Measurements from ENCODE around the gene PTX4.
"Not testable (repeated sequence)": the region's sequence is repeated elsewhere in the genome, so short reads cannot be mapped to it uniquely, and the experiment has no call there.

Gene PTX4

DNA sequence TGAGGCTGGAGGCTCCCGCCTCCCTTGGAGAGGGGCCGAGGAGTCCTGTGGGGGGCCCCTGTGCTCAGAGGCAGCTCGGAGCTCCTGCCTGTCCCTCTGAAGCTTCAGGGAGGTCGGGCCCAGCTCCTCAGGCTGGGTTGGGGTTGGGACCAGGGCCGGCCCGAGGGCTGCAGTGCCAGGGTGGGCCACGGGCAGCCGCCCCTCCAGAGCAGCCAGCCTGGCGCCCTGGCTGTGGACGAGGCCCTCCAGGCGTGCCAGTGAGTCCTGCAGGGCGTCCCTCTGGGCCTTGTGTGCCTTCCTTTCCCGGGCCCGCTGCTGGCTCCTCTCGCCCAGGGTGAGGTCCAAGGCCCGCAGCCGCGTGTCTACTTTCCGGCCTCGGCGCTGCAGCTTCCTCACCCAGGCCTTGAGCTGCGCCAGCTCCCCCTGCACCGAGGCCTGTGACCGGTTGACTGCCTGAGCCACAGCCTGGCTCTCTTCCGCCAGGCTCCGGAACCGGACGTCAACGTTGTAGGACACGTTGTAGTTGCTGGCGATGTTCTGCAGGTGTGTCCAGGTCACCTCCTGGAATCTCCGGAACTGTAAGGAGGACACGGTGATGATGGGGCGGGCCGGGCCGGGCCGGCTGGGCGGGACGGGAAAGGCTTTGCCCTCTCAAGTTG, 1.2 kb downstream of the PTX4 start:
- peak in 1 of 10 donors; percentile 76 for DNase-seq
- intact Hi-C loops (cut with DNase I): no loop called here

DNA sequence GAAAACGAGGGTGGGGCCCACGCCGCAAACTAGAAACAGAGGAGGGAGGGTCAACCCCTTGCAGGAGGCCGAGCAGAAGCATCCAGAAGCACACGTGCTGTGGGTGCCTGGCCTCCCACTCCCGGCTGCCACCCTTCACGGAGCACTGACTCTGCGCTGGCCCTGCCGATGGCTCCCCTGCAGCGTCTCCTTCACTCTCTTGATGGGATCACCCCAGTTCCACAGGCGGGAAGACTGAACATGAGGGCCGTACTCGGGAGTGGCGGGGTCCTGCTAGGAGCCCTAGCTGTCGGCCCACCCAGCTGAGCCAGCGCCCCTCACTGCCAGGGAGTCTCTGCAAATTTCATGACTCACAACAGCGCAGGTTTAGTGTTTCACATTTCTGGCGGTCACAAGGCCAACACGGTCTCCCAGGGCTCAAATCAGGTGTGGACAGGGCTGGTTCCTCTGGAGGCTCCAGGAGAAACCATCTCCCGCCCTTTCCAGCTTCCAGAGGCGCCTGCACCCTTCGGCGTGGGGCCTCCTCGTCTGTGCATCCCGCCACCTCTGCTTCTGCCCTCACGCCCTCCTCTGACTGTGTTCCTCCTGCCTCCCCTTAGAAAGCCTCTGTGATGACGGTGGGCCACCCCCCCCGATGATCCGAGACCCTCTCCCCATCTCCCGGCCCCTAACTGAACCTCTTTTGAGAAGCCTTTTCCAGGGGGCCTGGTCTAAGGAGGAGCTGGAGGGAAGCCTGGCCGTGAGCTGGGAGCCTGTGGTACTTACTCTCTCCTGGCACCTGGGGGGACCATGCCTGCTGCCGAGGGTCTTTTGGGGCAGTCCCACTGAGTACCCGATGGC, 2.0 kb downstream of the PTX4 start:
- no peak for DNase-seq
- intact Hi-C loops (cut with DNase I): no loop called here

DNA sequence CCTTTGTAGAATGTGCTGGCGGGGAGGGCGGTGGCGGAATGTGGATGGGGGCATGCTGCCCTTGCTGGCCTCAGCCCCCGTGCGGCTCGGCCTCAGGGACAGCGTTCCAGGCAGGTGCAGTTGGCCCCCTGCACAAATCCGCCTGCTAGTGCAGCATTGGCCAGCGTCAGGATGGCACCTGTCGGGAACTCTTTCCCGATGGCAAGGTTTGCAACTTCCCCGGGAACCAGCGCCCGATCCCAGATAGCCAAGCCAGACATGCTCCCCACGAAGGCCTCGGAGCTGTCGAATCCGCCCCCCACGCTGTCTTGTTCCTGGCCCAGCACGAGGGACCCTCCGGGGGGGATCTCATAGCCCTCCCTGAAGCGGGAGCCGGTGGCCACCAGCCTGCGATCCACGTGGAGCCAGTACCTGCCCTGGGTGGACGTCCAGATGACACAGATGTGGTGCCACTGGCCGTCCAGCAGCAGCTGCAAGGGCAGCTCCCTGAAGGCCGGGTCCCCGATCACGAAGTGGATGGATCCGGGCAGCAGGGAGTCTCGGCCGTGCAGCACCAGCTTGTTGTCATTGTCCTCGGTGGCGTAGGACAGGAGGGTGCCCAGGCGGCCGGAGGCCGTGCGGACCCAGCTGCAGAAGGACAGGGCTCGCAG, 2.8 kb downstream of the PTX4 start:
- DNase-seq: peak in 1 of 10 donors; percentile 80

DNA sequence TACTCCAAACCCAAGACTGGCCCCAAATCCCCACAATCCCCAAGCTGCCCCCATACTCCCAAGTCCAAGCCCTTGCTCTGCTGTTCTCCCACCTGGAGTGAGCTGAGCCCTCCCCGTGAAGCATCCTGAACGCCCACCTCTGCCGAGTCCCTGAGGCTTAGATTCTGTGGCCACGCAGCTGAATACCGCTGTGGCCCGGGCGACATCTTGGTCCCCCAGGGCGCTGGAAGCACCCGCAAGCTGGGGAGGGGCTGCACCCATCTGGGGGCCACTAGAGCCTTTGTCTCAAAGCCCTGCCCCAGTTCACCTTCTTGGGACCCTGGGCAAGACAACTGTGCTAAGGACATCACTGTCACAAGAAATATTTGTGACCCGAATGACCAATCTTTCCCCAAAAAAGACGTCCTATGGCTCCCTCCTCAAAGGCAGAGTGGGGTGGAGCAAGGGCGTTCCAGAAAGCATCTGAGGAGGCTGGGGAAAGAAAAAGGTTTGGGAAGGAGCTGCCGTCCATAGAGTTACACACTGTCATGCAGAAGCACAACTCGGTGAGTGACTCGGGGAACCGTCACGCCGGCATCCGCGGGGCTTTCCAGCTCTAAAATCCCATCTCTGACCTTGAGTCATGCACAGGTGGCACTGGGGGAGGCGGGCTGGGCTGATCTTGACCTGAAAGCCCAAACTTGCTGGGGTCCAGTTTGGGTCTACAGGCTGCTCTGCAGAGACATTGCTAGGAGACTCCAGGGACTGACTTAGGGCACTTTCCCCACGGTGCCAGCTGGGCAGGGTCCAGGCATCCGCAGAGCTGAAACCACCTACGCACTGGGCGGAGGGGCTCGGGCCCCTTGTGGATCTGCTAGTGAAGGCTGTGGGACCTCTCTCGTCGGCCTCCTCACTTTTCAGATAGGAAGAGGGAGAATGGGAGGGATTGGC, 6.6 kb downstream of the PTX4 start:
- intact Hi-C loops (cut with DNase I): no loop called here
- no peak for DNase-seq

More for the DNA sequence above, 2.8 kb downstream of the PTX4 start:
- intact Hi-C loops (cut with DNase I): no loop called here

DNA sequence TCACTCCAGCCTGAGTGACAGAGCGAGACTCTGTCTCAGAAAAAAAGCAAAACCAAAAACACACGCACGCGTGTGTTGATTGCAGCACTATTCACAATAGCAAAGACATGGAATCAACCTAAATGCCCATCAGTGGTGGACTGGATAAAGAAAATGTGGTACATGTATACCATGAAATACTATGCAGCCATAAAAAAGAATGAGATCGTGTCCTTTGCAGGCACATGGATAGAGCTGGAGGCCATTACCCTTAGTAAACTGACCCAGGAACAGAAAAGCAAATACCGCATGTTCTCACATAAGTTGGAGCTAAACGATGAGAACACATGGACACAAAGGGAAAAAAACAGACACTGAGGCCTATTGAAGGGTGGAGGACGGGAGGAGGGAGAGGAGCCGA, 9.8 kb downstream of the PTX4 start:
- DNase-seq; intact Hi-C loops (cut with DNase I): not testable (repeated sequence)

DNA sequence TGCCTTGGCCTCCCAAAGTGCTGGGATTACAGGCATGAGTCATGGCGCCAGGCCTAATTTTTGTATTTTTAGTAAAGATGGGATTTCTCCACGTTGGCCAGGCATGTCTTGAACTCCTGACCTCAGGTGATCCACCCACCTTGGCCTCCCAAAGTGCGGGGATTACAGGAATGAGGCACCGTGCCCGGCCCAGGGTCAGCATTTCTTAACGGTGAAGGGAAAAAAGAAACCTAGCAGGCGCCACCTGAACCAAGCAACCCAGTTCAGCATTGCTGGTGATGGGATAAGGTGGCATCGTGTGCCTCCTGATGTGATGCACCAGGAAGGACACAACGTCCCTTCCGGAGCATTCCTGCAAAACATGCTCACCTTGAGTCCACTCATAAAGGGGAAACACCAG, 11.7 kb downstream of the PTX4 start:
- intact Hi-C loops (cut with DNase I): no loop called here
- DNase-seq: no peak

DNA sequence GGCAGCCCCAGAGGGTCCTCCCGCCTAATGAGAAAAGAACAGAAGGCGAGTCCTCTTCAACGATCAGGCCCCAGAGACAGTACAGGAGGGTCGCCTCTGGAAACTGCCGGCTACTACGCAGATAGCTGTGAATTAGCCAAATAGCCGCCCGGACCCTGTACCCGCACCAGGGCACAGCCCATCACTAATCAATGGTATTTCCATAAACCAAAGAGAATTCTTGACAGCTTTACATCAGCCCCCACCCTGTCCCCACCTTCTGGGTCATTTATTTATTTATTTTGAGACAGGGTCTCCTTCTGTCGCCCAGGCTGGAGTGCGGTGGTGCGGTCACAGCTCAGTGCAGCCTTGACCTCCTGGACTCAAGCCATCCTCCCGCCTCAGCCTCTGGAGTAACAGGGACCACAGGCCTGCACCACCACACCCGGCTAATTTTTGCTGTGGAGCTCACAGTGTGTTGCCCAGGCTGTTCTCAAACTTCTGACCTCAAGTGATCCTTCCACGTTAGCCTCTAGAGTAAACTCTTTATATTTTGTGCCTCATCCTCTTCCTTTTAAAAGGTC, 13.1 kb downstream of the PTX4 start:
- intact Hi-C loops (cut with DNase I): no loop called here
- no peak for DNase-seq

DNA sequence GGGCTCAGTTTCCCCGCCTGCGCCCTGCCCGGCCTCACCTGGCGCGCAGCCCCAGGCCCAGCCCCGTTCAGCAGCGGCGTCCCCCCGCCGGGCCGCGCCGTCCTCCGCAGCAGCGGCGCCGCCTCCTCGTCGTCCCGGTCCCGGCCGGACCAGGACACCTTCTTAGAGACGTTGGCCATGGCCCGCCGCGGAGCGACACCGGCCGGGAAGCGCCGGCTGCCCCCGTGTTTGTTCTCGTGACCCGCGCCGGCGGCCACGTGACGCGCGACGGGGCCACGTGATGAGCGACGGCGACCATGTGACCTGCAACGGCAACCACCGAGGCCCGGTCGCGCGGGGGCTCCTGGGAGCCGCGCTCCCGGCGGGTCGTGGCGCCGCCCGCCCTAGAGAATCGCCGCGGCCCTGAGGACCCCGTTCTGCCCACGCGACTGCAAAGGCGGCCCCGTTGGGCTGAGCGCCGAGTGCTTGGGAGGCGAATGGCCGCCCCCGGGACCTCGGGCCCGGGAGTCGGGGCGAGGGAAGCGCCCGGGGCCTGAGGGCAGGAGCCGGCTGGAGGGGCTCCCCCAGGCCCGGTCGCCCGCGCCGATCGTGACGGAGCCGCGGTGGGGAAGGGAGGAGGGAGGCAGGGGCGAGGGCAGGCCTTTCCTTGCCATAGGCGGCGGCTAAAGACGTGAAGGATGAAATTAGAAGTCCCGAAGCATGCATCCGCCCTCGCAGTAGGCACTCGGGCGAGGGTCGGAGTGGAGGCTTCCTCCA, 13.8 kb downstream of the PTX4 start, which contains the start of gene CLCN7:
CLCN7 (minus strand) TSS at position 233 of the 756 bp plus-strand sequence; CDS start at position 179, 54 bp downstream.
- DNase-seq: peak; percentile 79 to 98 (median 88)
- intact Hi-C loops (cut with DNase I): no loop called here

DNA sequence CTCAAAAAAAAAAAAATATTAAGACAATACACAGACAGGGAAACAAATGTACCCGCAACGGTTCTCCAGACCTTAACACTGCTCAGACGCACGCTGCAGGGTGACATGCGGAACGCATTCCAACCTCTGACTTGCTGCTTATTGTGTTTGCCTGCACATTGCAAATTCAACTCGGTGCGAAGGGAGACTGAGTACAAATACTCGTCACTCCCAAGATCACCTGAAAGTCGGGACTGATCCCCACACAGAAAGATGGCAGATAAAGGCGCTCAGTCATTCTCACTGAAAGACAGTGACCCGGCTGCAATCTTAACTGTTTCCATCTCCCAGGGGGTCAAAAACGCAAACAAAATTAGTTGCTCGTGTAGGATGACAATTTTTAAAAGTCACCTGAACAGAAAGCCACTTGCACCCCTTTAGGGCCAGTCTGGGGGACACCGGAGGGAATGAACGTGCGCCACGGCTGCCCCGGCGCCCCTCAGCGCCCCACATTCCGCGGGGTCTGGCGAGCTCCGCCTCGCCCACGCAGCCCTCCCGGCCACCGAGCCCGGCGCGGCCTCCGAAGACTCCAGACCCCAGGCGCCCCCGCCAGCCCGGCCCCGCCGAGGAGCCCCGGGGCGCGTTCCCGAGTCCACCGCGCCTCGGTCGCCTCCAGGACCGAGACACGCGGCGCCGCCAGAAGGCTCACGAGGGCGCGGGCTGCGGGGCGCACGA, 14.5 kb downstream of the PTX4 start:
- DNase-seq: no peak
- intact Hi-C loops (cut with DNase I): no loop called here

DNA sequence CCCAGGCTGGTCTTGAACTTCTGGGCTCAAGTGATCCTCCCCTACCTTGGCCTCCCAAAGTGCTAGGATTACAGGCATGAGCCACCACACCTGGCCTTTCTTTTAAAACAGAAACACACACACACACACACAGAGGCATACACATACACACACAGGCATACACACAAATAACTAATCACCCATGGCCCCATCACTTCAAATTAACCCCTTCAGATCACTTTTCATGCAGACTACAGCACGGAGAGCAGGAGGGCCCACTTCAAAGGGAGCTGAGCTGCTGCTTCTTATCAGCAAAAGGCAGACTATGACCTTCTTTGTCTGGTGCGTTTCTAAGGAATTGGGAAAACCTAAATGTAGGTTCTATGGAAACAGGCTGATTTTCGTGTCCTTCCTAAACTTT, 15.8 kb downstream of the PTX4 start:
- intact Hi-C loops (cut with DNase I): no loop called here
- DNase-seq: no peak

DNA sequence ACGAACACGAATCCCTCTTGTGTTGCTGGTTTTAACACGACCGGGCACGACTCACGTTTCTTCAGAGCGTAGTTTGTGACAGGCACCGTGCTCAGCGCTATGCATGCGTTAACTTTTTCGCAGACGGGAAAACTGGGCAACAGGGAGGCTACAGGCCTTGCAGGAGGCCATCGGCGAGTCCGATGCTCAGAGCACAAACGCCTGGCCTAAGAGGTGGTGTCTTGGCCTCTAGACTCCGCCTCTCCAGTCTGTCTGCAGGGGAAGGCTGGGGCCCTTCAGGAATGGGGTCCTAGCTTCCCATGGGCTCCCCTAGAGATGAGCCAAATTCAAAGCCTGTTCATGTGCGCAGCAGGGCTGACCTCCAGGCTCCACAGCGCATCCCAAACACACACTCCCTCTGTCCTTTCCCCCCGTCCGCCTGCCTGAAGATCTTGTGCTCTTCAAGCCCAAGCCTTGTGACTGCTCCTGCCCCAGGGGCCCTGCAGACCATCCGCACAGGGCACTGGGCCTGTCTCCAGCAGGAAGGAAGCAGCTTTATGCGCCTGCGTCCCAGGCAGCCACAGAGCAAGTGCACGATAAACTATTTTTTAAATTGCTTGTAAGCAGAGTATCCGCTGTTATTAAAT, 17.1 kb downstream of the PTX4 start:
- DNase-seq: no peak
- intact Hi-C loops (cut with DNase I): no loop called here

DNA sequence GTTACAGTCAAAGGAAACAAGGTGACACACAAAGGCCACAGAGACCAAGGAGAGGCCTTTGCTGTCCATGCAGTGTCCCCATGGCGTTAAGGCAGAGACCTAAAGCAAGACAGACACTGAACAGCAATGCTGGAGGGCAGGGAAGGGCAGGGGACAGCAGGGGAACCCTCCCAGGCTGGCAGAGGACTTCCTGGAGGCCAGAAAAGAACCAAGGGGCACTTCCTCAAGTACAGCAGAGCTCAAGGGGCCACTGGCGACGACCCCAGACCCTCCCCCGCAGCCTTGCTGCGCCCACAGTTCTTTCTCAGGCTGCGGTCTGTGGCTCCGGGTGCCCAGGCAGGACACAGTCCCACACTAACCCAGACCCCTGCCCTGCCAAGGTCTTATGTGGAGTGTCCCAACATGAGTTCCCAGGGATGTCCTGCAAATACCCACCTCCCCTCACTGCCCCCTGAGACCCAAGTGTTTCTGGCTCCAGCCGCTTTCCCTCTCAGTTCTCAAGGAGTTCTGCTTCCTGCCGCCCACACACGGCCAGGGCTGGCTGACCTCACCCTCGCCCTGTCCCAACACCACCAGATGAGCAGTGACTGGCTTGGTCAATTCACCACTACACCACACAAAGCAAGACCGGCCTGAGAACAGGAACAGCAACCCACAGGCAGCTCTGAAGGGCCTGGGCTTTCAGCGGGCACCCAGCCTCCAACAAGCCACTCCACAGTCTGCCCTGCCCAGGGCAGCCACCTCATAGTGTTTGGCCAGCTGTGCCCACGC, 18.1 kb downstream of the PTX4 start:
- intact Hi-C loops (cut with DNase I): no loop called here
- no peak for DNase-seq

DNA sequence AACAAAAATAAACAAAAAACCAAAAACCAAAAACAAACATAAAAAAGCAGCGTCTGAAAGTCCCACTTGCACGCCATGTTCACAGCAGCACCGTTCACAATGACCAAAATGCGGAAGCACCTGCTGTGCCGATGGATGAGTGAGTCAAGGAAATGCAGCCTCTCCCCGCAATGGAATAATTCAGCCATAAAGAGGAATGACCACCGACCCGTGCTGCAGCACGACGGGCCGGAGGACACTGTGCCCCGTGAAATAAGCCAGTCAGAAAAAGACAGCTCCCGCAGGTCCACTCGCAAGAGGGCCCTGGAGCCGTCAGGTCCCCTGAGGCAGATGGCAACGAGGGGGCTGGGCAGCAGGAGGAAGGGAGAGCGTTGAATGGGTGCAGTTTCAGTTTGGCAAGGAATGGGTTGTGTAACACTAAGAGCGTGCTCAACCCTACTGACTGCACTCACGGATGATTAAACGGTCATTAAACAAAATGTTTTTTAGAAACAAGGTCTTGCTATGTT, 19.0 kb downstream of the PTX4 start:
- peak in 1 of 10 donors; percentile 76 for DNase-seq
- intact Hi-C loops (cut with DNase I): no loop called here

DNA sequence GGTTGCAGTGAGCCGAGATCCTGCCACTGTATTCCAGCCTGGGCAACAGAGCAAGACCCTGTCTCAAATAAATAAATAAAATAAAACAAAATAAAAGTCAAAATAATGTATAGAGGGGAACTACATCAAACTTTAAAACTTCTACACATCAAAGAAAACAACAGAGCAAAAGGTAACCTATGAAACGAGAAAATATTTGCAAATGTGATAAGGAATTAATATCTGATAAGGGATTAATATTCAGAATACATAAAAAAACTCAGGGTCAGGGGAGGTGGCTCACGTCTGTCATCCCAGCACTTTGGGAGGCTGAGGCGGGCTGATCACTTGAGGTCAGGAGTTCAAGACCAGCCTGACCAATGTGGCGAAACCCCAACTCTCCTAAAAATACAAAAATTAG, 19.6 kb downstream of the PTX4 start:
- intact Hi-C loops (cut with DNase I): not testable (repeated sequence)

DNA sequence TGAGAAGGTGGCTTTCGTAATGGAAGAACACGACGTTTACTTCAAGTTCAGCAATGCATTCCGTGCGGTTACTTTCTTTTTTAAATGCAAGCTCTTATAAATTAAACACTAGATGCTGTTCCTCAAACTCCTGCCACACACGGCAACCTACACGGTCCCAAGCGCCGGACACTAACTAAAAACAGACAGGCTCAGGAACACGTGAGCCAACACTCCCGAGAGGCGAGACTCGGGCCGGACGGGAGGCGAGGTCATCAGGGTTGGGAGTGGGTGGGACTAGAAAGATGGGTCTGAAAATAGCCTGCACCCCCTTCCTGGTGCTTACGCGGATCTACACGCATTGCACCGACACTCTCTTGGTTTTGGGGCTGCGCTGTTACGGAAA, 20.3 kb downstream of the PTX4 start:
- DNase-seq: no peak

More for the DNA sequence above, 19.6 kb downstream of the PTX4 start:
- DNase-seq: not testable (repeated sequence)

DNA sequence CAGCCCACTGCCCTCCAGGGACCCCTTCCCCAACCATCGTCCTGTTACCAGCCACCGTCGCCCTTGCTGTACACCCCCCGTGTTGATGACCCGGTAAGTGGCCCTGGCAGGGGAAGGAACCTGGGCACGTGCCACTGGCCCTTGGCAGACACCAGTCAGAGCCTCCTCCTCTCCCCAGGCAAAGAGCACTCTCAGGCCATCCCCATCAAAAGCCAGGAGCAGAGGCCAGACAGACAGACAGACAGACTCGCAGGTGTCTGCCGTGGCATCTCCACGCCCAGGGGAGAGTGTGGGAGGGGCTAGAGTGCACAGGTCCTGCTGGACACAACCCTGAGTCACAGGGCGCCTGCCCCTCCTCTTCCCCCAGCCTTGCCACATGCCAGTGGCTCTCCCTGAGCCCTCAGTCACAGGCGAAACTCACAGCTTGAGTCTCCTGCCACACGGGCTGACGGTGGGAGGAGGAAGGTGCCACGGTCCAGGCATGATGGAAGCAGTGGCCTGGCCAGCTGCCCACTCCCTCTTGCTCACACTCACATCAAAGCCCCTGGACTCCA, 21.7 kb downstream of the PTX4 start:
- intact Hi-C loops (cut with DNase I): no loop called here

More for the DNA sequence above, 20.3 kb downstream of the PTX4 start:
- intact Hi-C loops (cut with DNase I): no loop called here

DNA sequence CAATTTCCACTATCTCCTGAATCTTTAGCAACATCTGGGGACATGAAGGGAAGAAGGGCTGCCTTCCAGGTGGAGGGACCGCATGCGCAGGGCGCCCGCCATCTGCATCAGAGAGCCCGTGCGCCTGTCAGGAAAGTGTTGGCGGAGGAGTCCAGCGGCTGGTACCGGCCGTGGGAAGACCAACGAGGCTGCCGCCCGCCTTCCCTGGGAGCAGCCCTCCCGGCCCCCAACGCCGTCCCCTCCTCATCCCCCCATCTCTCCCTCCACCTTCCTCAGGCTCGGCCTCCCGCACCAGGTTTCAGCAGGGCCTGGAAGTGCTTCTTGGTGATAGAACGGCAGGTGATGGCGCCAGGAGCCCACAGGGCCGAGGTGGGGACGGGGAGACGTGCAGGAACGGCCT, 22.7 kb downstream of the PTX4 start:
- peak in 1 of 10 donors; percentile 78 for DNase-seq
- intact Hi-C loops (cut with DNase I): no loop called here

More for the DNA sequence above, 21.7 kb downstream of the PTX4 start:
- no peak for DNase-seq
